HUES48 (cell line): Measurements from ENCODE around the gene SLAIN2.
"Not testable (repeated sequence)": the region's sequence is repeated elsewhere in the genome, so short reads cannot be mapped to it uniquely, and the experiment has no call there.

ENCODE experiments used
- H3K27ac ChIP-seq: one replicate; pipeline ENCODE4 v1.7.0; 2013; ENCODE audit warnings: low read depth, low read length, inconsistent platforms
- H3K27me3 ChIP-seq: 2 replicates; pipeline ENCODE4 v1.6.1; 2013; ENCODE audit warnings: mild to moderate bottlenecking, low read length; ENCODE audit not compliant: control insufficient read depth, insufficient read depth
- H3K36me3 ChIP-seq: 2 replicates; pipeline ENCODE4 v1.6.1; 2013; ENCODE audit warnings: low read length; ENCODE audit not compliant: control insufficient read depth, insufficient read depth
- H3K4me1 ChIP-seq: 2 replicates; pipeline ENCODE4 v1.6.1; 2013; ENCODE audit warnings: mild to moderate bottlenecking, low read length; ENCODE audit not compliant: control insufficient read depth, insufficient read depth
- H3K4me3 ChIP-seq: 2 replicates; pipeline ENCODE4 v1.5.1; 2013; ENCODE audit warnings: mild to moderate bottlenecking, low read depth, low read length
- H3K9ac ChIP-seq: 2 replicates; pipeline ENCODE4 v1.6.1; 2013; ENCODE audit warnings: mild to moderate bottlenecking, low read depth, low read length, moderate library complexity
- H3K9me3 ChIP-seq: 2 replicates; pipeline ENCODE4 v1.6.1; 2013; ENCODE audit warnings: low read length; ENCODE audit not compliant: control insufficient read depth, insufficient read depth

The SLAIN2 gene

DNA sequence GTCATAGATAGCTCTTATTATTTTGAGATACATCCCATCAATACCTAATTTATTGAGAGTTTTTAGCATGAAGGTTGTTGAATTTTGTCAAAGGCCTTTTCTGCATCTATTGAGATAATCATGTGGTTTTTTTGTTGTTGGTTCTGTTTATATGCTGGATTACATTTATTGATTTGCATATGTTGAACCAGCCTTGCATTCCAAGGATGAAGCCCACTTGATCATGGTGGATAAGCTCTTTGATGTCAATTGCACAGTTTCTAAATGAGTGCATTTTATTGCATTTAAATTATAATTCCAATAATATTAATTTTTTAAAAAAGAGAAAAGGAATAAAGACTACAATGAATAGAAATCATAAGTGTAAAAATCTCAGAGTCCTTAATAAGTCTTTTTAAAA, 26.6 kb upstream of the SLAIN2 start:
- not testable (repeated sequence) for H3K27me3 ChIP-seq, H3K9me3 ChIP-seq, H3K9ac ChIP-seq, H3K36me3 ChIP-seq, H3K4me3 ChIP-seq, H3K4me1 ChIP-seq, H3K27ac ChIP-seq

- no peaks in the 10 kb centered on the region for H3K36me3 ChIP-seq
- no peak overlapping the region for H3K27ac ChIP-seq
- no peaks in the 10 kb centered on the region for H3K9me3 ChIP-seq
- no peak overlapping the region for H3K4me3 ChIP-seq
- no peaks in the 10 kb centered on the region for H3K27me3 ChIP-seq
- H3K9ac ChIP-seq = no peak overlapping the region
- H3K4me1 ChIP-seq = no peaks in the 10 kb centered on the region
Measured at GRCh38 chr4:48315728-48316630, 25.4 kb upstream of the SLAIN2 start.

DNA sequence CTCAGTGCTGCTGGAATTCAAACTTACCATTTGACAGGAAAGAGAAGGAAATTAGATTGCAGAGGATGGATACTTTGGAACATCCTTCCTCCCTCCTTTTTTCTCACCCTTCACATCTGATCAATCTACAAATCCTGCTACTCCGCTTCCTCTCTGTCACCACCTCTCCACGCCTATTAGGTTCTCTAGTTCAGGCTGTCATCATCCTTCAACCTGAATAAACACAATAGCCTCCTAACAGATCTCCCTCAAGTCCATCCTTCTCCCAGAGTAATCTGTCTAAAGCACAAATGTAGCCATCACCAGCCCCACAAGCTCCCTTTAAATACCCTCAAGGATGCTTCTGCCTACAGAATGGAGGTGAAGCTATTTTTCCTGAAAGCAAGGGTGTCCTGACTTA, 20.0 kb upstream of the SLAIN2 start:
- Histone ChIP-seq H3K9ac (no peak overlapping the region), H3K27me3 (no peaks in the 10 kb centered on the region), H3K9me3 (no peaks in the 10 kb centered on the region), H3K4me3 (no peak overlapping the region), H3K27ac (no peak overlapping the region), H3K36me3 (no peaks in the 10 kb centered on the region), H3K4me1 (no peaks in the 10 kb centered on the region)

DNA sequence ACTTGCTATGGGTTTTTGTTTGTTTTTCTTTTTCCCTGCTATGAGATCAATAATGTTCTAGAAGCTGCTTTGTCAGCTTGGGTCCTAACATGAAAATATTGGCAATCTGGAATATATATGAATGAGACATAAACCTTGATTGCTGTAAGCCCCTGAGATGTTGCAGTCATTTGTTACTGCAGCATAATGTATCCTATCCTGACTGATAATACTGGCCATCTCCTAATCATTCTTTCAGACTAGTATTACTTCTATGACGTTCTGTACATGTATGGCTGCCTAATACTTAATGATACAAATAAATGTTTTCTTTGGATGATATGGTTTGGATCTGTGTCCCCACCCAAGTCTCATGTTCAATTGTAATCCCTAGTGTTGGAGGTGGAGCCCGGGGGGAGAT, 19.3 kb upstream of the SLAIN2 start:
- Histone ChIP-seq H3K27ac (no peak overlapping the region), H3K27me3 (no peaks in the 10 kb centered on the region)

DNA sequence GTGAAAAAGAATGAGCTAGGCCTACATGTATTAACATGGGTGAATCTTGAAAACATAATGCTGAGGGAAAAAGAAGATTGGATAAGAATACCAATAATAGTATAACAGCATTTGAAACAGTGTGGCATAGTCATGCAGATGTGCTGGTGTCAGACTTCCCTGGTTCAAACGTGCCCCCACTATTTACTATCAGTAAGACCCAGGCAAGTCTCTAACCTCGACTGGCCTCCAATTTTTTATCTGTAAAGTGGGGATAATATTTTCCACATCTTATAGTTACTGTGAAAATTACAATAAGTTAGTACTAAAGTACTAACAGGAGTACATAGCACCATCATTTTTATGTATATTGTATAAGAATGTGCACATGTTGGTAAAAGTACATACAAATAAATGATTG, 17.0 kb upstream of the SLAIN2 start:
- Histone ChIP-seq H3K36me3 (no peaks in the 10 kb centered on the region), H3K27me3 (no peaks in the 10 kb centered on the region), H3K4me1 (no peaks in the 10 kb centered on the region), H3K27ac (no peak overlapping the region), H3K4me3 (no peak overlapping the region), H3K9ac (no peak overlapping the region), H3K9me3 (no peaks in the 10 kb centered on the region)

More for the DNA sequence above, 19.3 kb upstream of the SLAIN2 start:
- H3K36me3 ChIP-seq = no peaks in the 10 kb centered on the region
- H3K9ac ChIP-seq = no peak overlapping the region
- H3K9me3 ChIP-seq = no peaks in the 10 kb centered on the region
- no peaks in the 10 kb centered on the region for H3K4me1 ChIP-seq
- H3K4me3 ChIP-seq = no peak overlapping the region

DNA sequence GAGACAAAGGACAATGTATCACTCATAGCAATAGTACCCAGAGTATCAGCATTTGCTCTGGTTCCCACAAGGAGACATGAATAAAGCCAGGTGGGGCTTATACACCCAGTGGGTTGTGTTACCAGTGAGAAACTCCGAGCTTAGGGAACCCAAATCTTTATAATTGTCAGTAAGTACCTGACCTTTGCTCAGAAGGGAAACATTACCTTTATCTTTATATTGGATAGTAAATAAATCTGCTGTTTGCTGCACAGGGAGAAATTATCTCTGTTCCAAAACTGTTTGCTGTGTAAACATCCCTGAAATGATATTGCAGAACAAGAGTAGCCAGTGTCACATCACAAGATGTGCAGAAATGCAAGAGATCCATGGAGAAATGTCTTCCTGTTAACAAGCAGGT, 12.1 kb upstream of the SLAIN2 start:
- Histone ChIP-seq H3K27me3 (no peaks in the 10 kb centered on the region), H3K9me3 (no peaks in the 10 kb centered on the region), H3K27ac (no peak overlapping the region), H3K9ac (no peak overlapping the region), H3K4me3 (no peak overlapping the region), H3K36me3 (no peaks in the 10 kb centered on the region), H3K4me1 (no peaks in the 10 kb centered on the region)

DNA sequence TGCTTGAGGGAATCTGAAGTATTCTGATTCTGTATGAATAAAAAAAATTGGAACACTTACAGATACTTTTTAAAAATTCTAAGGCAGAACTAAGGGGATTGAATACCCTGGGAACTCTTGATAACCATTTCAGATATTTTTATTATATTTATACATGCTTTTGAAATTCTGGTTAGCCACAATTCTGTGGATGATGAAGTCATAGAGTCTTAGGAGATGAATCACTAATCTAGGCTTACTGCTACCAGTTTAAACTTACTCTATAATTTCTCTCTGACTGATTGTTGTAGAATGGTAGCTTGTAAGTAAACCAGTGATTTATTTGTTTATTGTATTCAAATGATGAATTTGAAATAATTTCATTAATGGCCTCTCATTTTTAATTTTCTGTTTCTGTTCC, 11.4 kb upstream of the SLAIN2 start:
- no peak overlapping the region for H3K27ac ChIP-seq

DNA sequence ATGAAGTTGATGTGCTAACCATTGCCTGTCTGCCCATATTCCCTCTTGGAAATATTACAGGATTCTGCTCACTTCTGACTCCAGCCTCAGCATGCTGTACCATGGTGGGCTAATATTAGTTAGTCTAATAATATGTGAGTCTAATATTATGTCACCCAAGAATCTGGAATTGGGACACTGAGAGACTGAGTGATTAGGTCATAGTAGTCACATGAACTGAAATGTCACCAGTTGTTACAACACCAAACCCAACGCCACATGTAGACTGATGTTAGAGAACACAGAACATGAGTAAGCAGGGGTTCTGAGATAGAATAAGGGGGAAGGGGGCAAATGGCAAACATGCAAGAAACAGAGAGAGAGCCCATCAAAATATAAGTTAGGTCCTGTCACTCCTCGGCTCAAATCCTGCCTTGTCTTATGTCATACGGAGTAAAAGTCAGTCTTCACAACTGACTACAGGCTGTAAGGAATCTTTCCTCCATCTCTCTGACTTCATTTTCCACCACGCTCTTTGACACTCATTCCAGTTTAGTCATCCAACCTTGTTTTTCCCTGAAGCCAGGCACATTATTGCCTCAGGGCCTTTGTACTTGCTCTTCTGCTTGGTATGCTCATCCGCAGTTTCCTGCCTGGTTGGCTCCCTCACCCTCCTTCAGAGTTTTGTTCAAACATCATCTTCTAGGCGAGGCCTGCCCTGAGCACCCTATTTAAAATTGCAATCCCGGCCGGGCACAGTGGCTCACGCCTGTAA, 9.6 kb upstream of the SLAIN2 start:
- H3K27ac ChIP-seq = no peak overlapping the region

More for the DNA sequence above, 11.4 kb upstream of the SLAIN2 start:
- Histone ChIP-seq H3K27me3 (no peaks in the 10 kb centered on the region), H3K9me3 (no peaks in the 10 kb centered on the region), H3K4me3 (no peak overlapping the region), H3K36me3 (no peaks in the 10 kb centered on the region), H3K4me1 (no peaks in the 10 kb centered on the region), H3K9ac (no peak overlapping the region)

DNA sequence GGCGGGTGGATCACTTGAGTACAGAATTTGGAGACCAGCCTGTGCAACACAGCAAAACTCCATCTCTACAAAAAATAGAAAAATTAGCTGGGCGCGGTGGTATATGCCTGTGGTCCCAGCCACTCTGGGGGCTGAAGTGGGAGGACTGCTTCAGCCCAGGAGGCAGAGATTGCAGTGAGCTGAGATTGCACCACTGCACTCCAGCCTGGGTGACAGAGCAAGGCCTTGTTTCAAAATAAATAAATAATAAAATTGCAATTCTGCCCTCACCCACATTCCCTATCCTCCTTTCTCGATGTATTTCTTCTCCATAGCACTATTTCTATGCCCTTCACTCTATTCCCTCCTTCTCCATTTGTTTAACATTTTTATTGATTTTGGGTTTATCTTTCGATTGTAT, 8.7 kb upstream of the SLAIN2 start:
- H3K4me1 ChIP-seq = no peaks in the 10 kb centered on the region
- H3K9me3 ChIP-seq = no peaks in the 10 kb centered on the region
- no peak overlapping the region for H3K9ac ChIP-seq
- no peaks in the 10 kb centered on the region for H3K36me3 ChIP-seq
- H3K27me3 ChIP-seq = no peaks in the 10 kb centered on the region
- H3K27ac ChIP-seq = no peak overlapping the region
- H3K4me3 ChIP-seq = no peak overlapping the region

More for the DNA sequence above, 9.6 kb upstream of the SLAIN2 start:
- Histone ChIP-seq H3K4me1 (no peaks in the 10 kb centered on the region), H3K4me3 (no peak overlapping the region), H3K9ac (no peak overlapping the region), H3K9me3 (no peaks in the 10 kb centered on the region), H3K36me3 (no peaks in the 10 kb centered on the region), H3K27me3 (no peaks in the 10 kb centered on the region)

DNA sequence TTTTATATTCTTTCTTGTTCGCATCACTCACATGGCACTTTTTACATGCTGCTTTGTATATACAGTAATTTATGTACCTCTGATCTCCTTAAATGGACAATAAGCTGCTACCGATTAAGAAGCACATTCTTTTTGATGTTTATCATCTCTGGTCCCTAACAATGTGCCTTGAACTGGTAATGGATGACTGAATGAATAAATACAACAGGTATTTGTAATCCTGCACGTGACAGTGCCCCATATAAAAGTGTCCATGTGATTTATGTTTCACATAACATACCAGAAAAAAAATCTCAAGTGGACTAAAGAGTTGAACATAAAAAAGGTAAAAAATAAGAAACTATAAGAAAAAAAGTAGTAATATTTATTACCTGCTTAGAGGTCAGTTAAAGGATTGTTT, 7.7 kb upstream of the SLAIN2 start:
- no peak overlapping the region for H3K4me3 ChIP-seq
- H3K27ac ChIP-seq = no peak overlapping the region
- H3K36me3 ChIP-seq = no peaks in the 10 kb centered on the region
- no peaks in the 10 kb centered on the region for H3K9me3 ChIP-seq
- H3K27me3 ChIP-seq = no peaks in the 10 kb centered on the region
- H3K4me1 ChIP-seq = no peaks in the 10 kb centered on the region
- no peak overlapping the region for H3K9ac ChIP-seq

DNA sequence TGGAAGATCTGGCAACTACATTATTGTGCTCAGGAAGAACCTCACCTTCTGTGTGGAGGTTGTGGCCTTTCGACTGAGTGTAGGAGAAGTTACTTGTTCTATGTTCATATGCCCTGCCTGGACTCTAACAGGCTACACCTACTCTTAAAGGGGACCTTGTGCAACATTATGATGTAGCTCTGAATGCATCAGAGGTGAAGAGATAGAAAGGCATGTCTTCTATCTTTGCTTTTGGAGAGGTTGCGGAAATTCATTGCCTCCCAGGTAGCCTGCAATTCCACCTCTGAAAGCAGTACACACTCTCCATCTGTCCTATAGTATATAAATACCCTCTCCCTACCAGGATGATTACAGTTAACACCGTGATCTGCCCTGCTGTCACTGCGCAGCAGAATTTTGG, 7.1 kb upstream of the SLAIN2 start:
- no peaks in the 10 kb centered on the region for H3K9me3 ChIP-seq
- peaks cover under 1% of the 10 kb centered on the region; the same call in 1 of the 2 replicates for H3K4me1 ChIP-seq
- H3K9ac ChIP-seq = no peak overlapping the region
- no peaks in the 10 kb centered on the region for H3K27me3 ChIP-seq
- H3K36me3 ChIP-seq = no peaks in the 10 kb centered on the region
- H3K4me3 ChIP-seq = no peak overlapping the region
- no peak overlapping the region for H3K27ac ChIP-seq
